Gastroesophageal sphincter (tissue), 4 donors: ENCODE results near the gene CELA2B. TPM values are rescaled to one million over a fixed set of nuclear protein-coding genes. Genes with fewer than 3 reads are reported as not detected.

Experiments used
- ATAC-seq: fragments of 150-250 bp; one replicate; pipeline ENCODE4 v1.9.1; 2016; ENCODE audit warnings: mild to moderate bottlenecking, moderate library complexity
- H3K27ac ChIP-seq, 4 donors: fragments of 200-600 bp; sonication (generic) in 3 of 4; 1 replicate in 3 of 4; 2 replicates in 1 of 4; pipeline ENCODE4 v1.5.1; 2016 to 2019
- H3K27me3 ChIP-seq: fragments of 200-600 bp; sonication (generic); one replicate; pipeline ENCODE4 v1.5.1; 2019
- H3K36me3 ChIP-seq, 2 donors: fragments of 200-600 bp; sonication (generic); one replicate each; pipeline ENCODE4 v1.5.1; 2019; ENCODE audit warnings: control low read depth in 1 of 2
- H3K4me1 ChIP-seq, 3 donors: fragments of 200-600 bp; sonication (generic); 1 replicate in 2 of 3; 2 replicates in 1 of 3; pipeline ENCODE4 v1.5.1; 2016 to 2019; ENCODE audit warnings: control low read depth in 2 of 3
- H3K4me3 ChIP-seq, 2 donors: fragments of 200-600 bp; sonication (generic); one replicate each; pipeline ENCODE4 v1.5.1; 2019; ENCODE audit warnings: mild to moderate bottlenecking in 1 of 2, moderate library complexity in 1 of 2
- H3K9me3 ChIP-seq, 3 donors: fragments of 200-600 bp; sonication (generic); one replicate each; pipeline ENCODE4 v1.5.1; 2017 to 2019; ENCODE audit warnings: control low read depth in 2 of 3
- EP300 ChIP-seq: sonication (generic); formaldehyde crosslinking; IDR thresholded peaks from one replicate; pipeline ENCODE4 v1.6.1; 2017; ENCODE audit warnings: antibody characterized with exemption, mild to moderate bottlenecking
- POLR2A ChIP-seq, 2 donors: fragments of 450-650 bp; IDR thresholded peaks; one replicate each; pipeline ENCODE4 v1.6.1; 2017; ENCODE audit warnings: antibody characterized with exemption in 2 of 2, mild to moderate bottlenecking in 2 of 2, moderate library complexity in 1 of 2
- POLR2AphosphoS5 ChIP-seq: sonication (generic); formaldehyde crosslinking; IDR thresholded peaks from one replicate; pipeline ENCODE4 v1.6.1; 2017; ENCODE audit warnings: antibody characterized with exemption
- WGBS, 2 donors: methylation state at CpG; one replicate each; pipeline ENCODE4 v1.1.5; 2018; ENCODE audit warnings: low coverage in 1 of 2; 5-methylcytosine and 5-hydroxymethylcytosine counted together
- total RNA-seq, 4 donors: library from RNA; depleted of rRNA; stranded (reverse); fragments of >200 nt; gene quantifications; one replicate each; pipeline ENCODE4 v1.1.0, GENCODE V29; 2016
- TF ChIP-seq, protein P1 (sequence below), 4 experiments: fragments of 200-600 bp in 2 of 4; fragments of 450-650 bp in 2 of 4; sonication (generic) in 1 of 4; IDR thresholded peaks; one replicate each; pipeline ENCODE4 v1.5.1; 2017 to 2019; ENCODE audit warnings: antibody characterized with exemption in 4 of 4, mild to moderate bottlenecking in 2 of 4, moderate library complexity in 2 of 4

The CELA2B gene
- total RNA-seq, 4 donors from 2014 or later, result not detected

- Histone ChIP-seq H3K27ac (no peak overlapping the region), H3K4me1 (no peaks in the 10 kb centered on the region), H3K36me3 (no peaks in the 10 kb centered on the region), H3K27me3 (no peaks in the 10 kb centered on the region), H3K9me3 (no peaks in the 10 kb centered on the region), H3K4me3 (no peak overlapping the region)
- no peak for ATAC-seq
- no CpG with 5 or more reads among the region's 4 CpGs for WGBS, 2 donors
- TF ChIP-seq POLR2AphosphoS5, result no peak
- no peak for TF ChIP-seq POLR2A (IDR thresholded peaks at IDR 0.05)
- no peak for TF ChIP-seq EP300
- TF ChIP-seq, protein P1, sequence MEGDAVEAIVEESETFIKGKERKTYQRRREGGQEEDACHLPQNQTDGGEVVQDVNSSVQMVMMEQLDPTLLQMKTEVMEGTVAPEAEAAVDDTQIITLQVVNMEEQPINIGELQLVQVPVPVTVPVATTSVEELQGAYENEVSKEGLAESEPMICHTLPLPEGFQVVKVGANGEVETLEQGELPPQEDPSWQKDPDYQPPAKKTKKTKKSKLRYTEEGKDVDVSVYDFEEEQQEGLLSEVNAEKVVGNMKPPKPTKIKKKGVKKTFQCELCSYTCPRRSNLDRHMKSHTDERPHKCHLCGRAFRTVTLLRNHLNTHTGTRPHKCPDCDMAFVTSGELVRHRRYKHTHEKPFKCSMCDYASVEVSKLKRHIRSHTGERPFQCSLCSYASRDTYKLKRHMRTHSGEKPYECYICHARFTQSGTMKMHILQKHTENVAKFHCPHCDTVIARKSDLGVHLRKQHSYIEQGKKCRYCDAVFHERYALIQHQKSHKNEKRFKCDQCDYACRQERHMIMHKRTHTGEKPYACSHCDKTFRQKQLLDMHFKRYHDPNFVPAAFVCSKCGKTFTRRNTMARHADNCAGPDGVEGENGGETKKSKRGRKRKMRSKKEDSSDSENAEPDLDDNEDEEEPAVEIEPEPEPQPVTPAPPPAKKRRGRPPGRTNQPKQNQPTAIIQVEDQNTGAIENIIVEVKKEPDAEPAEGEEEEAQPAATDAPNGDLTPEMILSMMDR (IDR thresholded peaks at IDR 0.05), result no peak
Observed at GRCh38 chr1:15446212-15446611, 29.7 kb upstream of the CELA2B start.

- no peaks in the 10 kb centered on the region for H3K36me3 ChIP-seq
- no peaks in the 10 kb centered on the region for H3K9me3 ChIP-seq
- no peak overlapping the region for H3K4me3 ChIP-seq
- peaks cover 0 to 4% (median 0%) of the 10 kb centered on the region in 3 donors for H3K4me1 ChIP-seq
- ATAC-seq, result no peak
- 90% methylated on average over 2 of the region's 3 CpGs; no CpG with 5 or more reads in 1 of the 2 donors for WGBS, 2 donors
- H3K27ac ChIP-seq, result no peak overlapping the region
- no peak for TF ChIP-seq POLR2A (IDR thresholded peaks at IDR 0.05)
- TF ChIP-seq EP300, result no peak
- TF ChIP-seq, protein P1 (IDR thresholded peaks at IDR 0.05), result no peak
- TF ChIP-seq POLR2AphosphoS5, result no peak
- no peaks in the 10 kb centered on the region for H3K27me3 ChIP-seq
Observed at GRCh38 chr1:15448877-15449462, 26.9 kb upstream of the CELA2B start.

- Histone ChIP-seq H3K27ac (no peak overlapping the region), H3K4me1 (peaks cover 0 to 8% (median 0%) of the 10 kb centered on the region in 3 donors), H3K36me3 (no peaks in the 10 kb centered on the region), H3K27me3 (no peaks in the 10 kb centered on the region), H3K4me3 (no peak overlapping the region), H3K9me3 (no peaks in the 10 kb centered on the region)
- TF ChIP-seq POLR2A (IDR thresholded peaks at IDR 0.05), result no peak
- TF ChIP-seq, protein P1 (IDR thresholded peaks at IDR 0.05), result no peak
- no peak for TF ChIP-seq EP300
- TF ChIP-seq POLR2AphosphoS5, result no peak
- WGBS, 2 donors, result 68 to 70% methylated on average over 3 of the region's 3 CpGs
- no peak for ATAC-seq
Observed at GRCh38 chr1:15449567-15449966, 26.3 kb upstream of the CELA2B start.

DNA sequence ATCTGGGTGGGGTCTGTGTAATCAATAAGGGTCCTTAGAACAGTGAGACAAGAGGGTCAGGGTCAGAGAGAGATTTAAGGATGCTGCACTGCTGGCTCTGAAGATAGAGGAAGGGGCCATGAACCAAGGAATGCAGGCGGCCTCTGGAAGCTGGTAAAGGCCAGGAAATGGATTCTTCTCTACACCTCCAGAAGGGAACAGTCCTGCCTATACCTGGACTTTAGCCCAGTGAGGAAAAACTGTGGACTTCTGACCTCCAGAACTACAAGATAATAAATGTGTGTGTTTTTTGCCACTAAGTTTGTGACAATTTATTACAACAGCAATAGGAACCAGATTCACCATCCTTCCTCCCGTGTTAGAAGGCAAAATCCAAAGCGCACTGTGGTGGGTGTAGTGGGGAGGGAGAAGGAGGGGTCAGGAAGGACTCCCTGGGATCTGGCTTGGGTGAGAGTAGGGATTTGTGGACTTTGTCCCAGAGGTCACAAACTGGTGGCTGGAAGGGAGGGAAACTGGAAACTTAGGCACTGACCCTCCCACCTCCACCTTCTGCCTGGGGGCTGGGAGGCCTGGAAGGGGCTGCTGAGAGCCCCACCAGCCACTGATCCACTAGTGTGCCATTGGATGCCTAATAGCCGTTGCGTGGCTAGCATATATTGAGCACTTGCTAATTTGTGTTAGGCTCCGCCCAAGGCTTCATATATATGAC lies 24.7 kb upstream of the CELA2B start:
- ATAC-seq, result no peak
- Histone ChIP-seq H3K4me3 (no peak overlapping the region), H3K36me3 (no peaks in the 10 kb centered on the region), H3K4me1 (peaks cover 0 to 8% (median 0%) of the 10 kb centered on the region in 3 donors), H3K27me3 (no peaks in the 10 kb centered on the region), H3K9me3 (no peaks in the 10 kb centered on the region), H3K27ac (no peak overlapping the region)
- WGBS, 2 donors, result 93 to 95% methylated on average over 4 to 5 of the region's 6 CpGs
- TF ChIP-seq, protein P1 (IDR thresholded peaks at IDR 0.05), result no peak
- TF ChIP-seq EP300 (no peak), POLR2A (IDR thresholded peaks at IDR 0.05) (no peak), POLR2AphosphoS5 (no peak)

- peaks cover 0 to 8% (median 0%) of the 10 kb centered on the region in 3 donors for H3K4me1 ChIP-seq
- TF ChIP-seq POLR2A (IDR thresholded peaks at IDR 0.05) (no peak), POLR2AphosphoS5 (no peak), EP300 (no peak)
- TF ChIP-seq, protein P1 (IDR thresholded peaks at IDR 0.05), result no peak
- no peak overlapping the region for H3K4me3 ChIP-seq
- H3K36me3 ChIP-seq, result no peaks in the 10 kb centered on the region
- WGBS, 2 donors, result no CpG with 5 or more reads among the region's 1 CpG
- H3K9me3 ChIP-seq, result no peaks in the 10 kb centered on the region
- ATAC-seq, result no peak
- no peaks in the 10 kb centered on the region for H3K27me3 ChIP-seq
- H3K27ac ChIP-seq, result no peak overlapping the region
Observed at GRCh38 chr1:15452216-15452615, 23.7 kb upstream of the CELA2B start.
